Glomerular visceral epithelial cell (primary cell): ENCODE data around the gene CTSL.
"Not testable (repeated sequence)": the region's sequence is repeated elsewhere in the genome, so short reads cannot be mapped to it uniquely, and the experiment has no call there.

Experiments used
- DNase-seq: peaks from one replicate; pipeline ENCODE4 v3.0.0-alpha.2; 2016; ENCODE audit errors: extremely low spot score

CTSL gene

GRCh38 chr9:87720173-87720572 lies 5.7 kb upstream of the CTSL start:
- no peak for DNase-seq

- DNase-seq, result no peak
Measured at GRCh38 chr9:87722393-87723088, 3.4 kb upstream of the CTSL start.

- no peak for DNase-seq
Measured at GRCh38 chr9:87725356-87725899, 491 bp upstream of the CTSL start.

- no peak for DNase-seq
Measured at GRCh38 chr9:87729246-87729645, 3.3 kb downstream of the CTSL start.

- no peak for DNase-seq
Measured at GRCh38 chr9:87731321-87731720, 5.4 kb downstream of the CTSL start.

GRCh38 chr9:87732344-87732743 lies 6.4 kb downstream of the CTSL start:
- DNase-seq, result no peak

GRCh38 chr9:87732756-87733155 lies 6.8 kb downstream of the CTSL start:
- DNase-seq, result no peak

- no peak for DNase-seq
Measured at GRCh38 chr9:87733273-87734052, 7.5 kb downstream of the CTSL start.

GRCh38 chr9:87734106-87734505 lies 8.2 kb downstream of the CTSL start:
- DNase-seq, result no peak

GRCh38 chr9:87739546-87739945 lies 13.6 kb downstream of the CTSL start:
- DNase-seq, result no peak

- DNase-seq, result no peak
Measured at GRCh38 chr9:87740209-87740608, 14.3 kb downstream of the CTSL start.

GRCh38 chr9:87741326-87741725 lies 15.4 kb downstream of the CTSL start:
- DNase-seq, result no peak

GRCh38 chr9:87741891-87742290 lies 16.0 kb downstream of the CTSL start:
- DNase-seq, result no peak

GRCh38 chr9:87742813-87743428 lies 17.0 kb downstream of the CTSL start:
- no peak for DNase-seq

GRCh38 chr9:87744247-87744646 lies 18.3 kb downstream of the CTSL start:
- not testable (repeated sequence) for DNase-seq

GRCh38 chr9:87746186-87746585 lies 20.3 kb downstream of the CTSL start:
- DNase-seq, result no peak

GRCh38 chr9:87748881-87749280 lies 23.0 kb downstream of the CTSL start:
- no peak for DNase-seq

- DNase-seq, result no peak
Measured at GRCh38 chr9:87749335-87750035, 23.6 kb downstream of the CTSL start.

GRCh38 chr9:87750726-87751125 lies 24.8 kb downstream of the CTSL start:
- DNase-seq, result no peak

GRCh38 chr9:87751423-87751822 lies 25.5 kb downstream of the CTSL start:
- DNase-seq, result peak; percentile 34

- peak; percentile 29 for DNase-seq
Measured at GRCh38 chr9:87751868-87752267, 25.9 kb downstream of the CTSL start.

- no peak for DNase-seq
Measured at GRCh38 chr9:87753313-87753712, 27.4 kb downstream of the CTSL start.
